HepG2 (cell line): ENCODE results near the gene TGM2. TPM values are rescaled to one million over a fixed set of nuclear protein-coding genes. Genes with fewer than 3 reads are reported as not detected.
A peak's percentile ranks its signal among the peaks of the same experiment; 100 is the strongest.

ENCODE experiments used
- E2F5 ChIP-seq: sonication (generic); formaldehyde crosslinking; conservative IDR thresholded peaks from 2 replicates; pipeline ENCODE4 v1.4.0; 2020; ENCODE audit warnings: missing genetic modification reagents
- ERF ChIP-seq: IDR thresholded peaks from 2 replicates; pipeline ENCODE4 v1.6.1; 2018; ENCODE audit warnings: missing biosample characterization, missing genetic modification reagents
- JUN ChIP-seq: sonication (generic); formaldehyde crosslinking; IDR thresholded peaks from 2 replicates; pipeline ENCODE4 v1.4.0; 2020; ENCODE audit warnings: mild to moderate bottlenecking, missing genetic modification reagents
- KAT7 ChIP-seq: IDR thresholded peaks from 2 replicates; pipeline ENCODE4 v1.6.1; 2018; ENCODE audit warnings: borderline replicate concordance, missing compliant biosample characterization
- MAX ChIP-seq: IDR thresholded peaks from 2 replicates; pipeline ENCODE4 v1.6.1; 2012; ENCODE audit warnings: inconsistent platforms
- POGZ ChIP-seq: sonication (generic); formaldehyde crosslinking; IDR thresholded peaks from 2 replicates; pipeline ENCODE4 v1.4.0; 2020; ENCODE audit warnings: mild to moderate bottlenecking, missing genetic modification reagents
- RFXAP ChIP-seq: sonication (generic); formaldehyde crosslinking; IDR thresholded peaks from 2 replicates; pipeline ENCODE4 v1.4.0; 2020; ENCODE audit warnings: missing genetic modification reagents, borderline replicate concordance
- SKI ChIP-seq: fragments of 450-650 bp; IDR thresholded peaks from one replicate; pipeline ENCODE4 v1.6.1; 2018; ENCODE audit warnings: mild to moderate bottlenecking; ENCODE audit not compliant: partially characterized antibody
- SNAPC2 ChIP-seq: sonication (generic); formaldehyde crosslinking; IDR thresholded peaks from 2 replicates; pipeline ENCODE4 v1.8.1; 2022; ENCODE audit warnings: mild to moderate bottlenecking, missing genetic modification reagents
- ZBTB40 ChIP-seq, 2 experiments: fragments of 450-650 bp in 1 of 2; sonication (generic) in 1 of 2; formaldehyde crosslinking in 1 of 2; IDR thresholded peaks; 2 replicates each; pipeline versions ENCODE4 v1.6.1 to v1.8.0; 2016 to 2022; ENCODE audit warnings: antibody characterized with exemption in 1 of 2, mild to moderate bottlenecking in 1 of 2, missing genetic modification reagents in 1 of 2
- ZGPAT ChIP-seq: IDR thresholded peaks from 2 replicates; pipeline ENCODE4 v1.6.1; 2016; ENCODE audit warnings: mild to moderate bottlenecking
- ZNF362 ChIP-seq: sonication (generic); formaldehyde crosslinking; IDR thresholded peaks from 2 replicates; pipeline ENCODE4 v1.4.0; 2020; ENCODE audit warnings: missing genetic modification reagents, mild to moderate bottlenecking, borderline replicate concordance
- ZNF574 ChIP-seq: sonication (generic); formaldehyde crosslinking; IDR thresholded peaks from 2 replicates; pipeline ENCODE4 v1.4.0; 2020; ENCODE audit warnings: missing genetic modification reagents
- polyA plus RNA-seq, 8 experiments: library from polyadenylated mRNA; depleted of rRNA in 3 of 8; stranded (reverse) in 7 of 8; unstranded in 1 of 8; fragments of >200 nt; fragmentation: Illumina TruSeq in 4 of 8; extraction: Trizol in 4 of 8; gene quantifications; 2 replicates each; pipeline versions ENCODE4 v1.2.1 to v1.2.3, GENCODE V29; 2011 to 2016; ENCODE audit warnings: low read depth in 4 of 8, missing spikeins in 1 of 8, mixed read lengths in 1 of 8; ENCODE audit not compliant: insufficient read depth in 1 of 8
- total RNA-seq, 5 experiments: library from RNA; depleted of rRNA; stranded (reverse); fragments of >200 nt; fragmentation: Illumina TruSeq; extraction: Trizol; gene quantifications; 2 replicates each; pipeline ENCODE4 v1.2.3, GENCODE V29; 2016; ENCODE audit warnings: low read depth in 1 of 5

The TGM2 gene
- total and polyA plus RNA-seq, 2 of the 13 experiments (the other 11 are each of a cell fraction or from before 2014, with no cell fraction given): 4.2 to 46.4 TPM

GRCh38 chr20:38123021-38123587 lies 42.0 kb downstream of the TGM2 start (continued):
- no peak for TF ChIP-seq ZBTB40 (IDR thresholded peaks at IDR 0.05)
- TF ChIP-seq ZBTB40 (CRISPR knock-in tag; IDR thresholded peaks at IDR 0.05): no peak
- peak; percentile 34; the same call in 1 of the 2 replicates for TF ChIP-seq ZNF574 (CRISPR knock-in tag)
- peak; percentile 73; the same call in 1 of the 2 replicates for TF ChIP-seq ERF (CRISPR knock-in tag)
- TF ChIP-seq JUN (CRISPR knock-in tag): no peak
- 0 out of 2 replicates have a peak, but pooled peaks have one; percentile 36 for TF ChIP-seq KAT7 (CRISPR knock-in tag)
- TF ChIP-seq ZGPAT (CRISPR knock-in tag): peak; percentile 81
- TF ChIP-seq ZNF362 (CRISPR knock-in tag): no peak
- TF ChIP-seq POGZ (CRISPR knock-in tag): no peak
- TF ChIP-seq SKI: no peak
- TF ChIP-seq RFXAP: no peak
- TF ChIP-seq SNAPC2 (CRISPR knock-in tag): no peak
- no peak for TF ChIP-seq MAX
- TF ChIP-seq E2F5 (CRISPR knock-in tag): no peak
